Activated CD4-positive, alpha-beta T cell treated with anti-CD3 and anti-CD28 coated beads, Interleukin-2, amount 50 U/mL, for 24 hours (primary cell): Measurements from ENCODE around the gene GRIN2D.

ENCODE experiments used
- DNase-seq, 2 donors: peaks; one replicate each; pipeline ENCODE4 v3.0.0-alpha.2; 2020; ENCODE audit warnings: low read depth in 1 of 2, low spot score in 1 of 2

The GRIN2D gene

GRCh38 chr19:48393559-48394330, at the start of gene GRIN2D:
GRIN2D (plus strand) TSS chr19:48393668; CDS start chr19:48398393, 4,725 bp downstream.
- DNase-seq: no peak

DNA sequence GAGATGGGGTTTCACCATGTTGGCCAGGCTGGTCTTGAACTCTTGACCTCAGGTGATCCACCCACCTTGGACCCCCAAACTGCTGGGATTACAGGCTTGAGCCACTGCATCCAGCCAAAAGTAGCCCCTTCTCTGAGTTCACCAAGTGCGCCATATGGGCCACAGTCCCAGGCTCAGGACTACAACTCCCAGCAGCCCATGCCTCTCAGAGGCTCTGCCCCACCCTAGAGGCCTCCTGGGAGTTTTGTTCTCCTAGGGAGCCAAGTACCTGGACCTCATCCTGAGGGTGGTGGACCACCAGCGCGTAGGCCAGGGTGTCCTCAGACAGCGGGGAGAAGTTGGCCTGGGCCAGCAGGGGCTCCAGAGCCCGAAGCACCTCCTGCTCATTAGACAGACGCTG, 48.6 kb upstream of the GRIN2D start:
- no peak for DNase-seq

DNA sequence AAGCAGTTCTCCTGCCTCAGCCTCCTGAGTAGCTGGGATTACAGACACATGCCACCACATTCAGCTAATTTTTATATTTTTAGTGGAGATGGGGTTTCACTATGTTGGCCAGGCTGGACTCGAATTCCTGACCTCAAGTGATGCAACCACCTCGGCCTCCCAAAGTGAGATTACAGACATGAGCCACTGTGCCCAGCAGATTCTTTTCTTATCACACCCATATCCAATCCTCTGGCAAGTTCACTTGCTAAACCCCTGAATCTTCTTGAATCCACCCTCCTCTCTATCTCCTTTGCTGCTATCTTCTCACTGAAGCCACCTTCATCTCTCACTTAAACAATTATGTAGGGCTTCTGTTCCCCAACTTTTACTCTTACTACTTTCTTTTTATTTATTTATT, 47.3 kb upstream of the GRIN2D start:
- DNase-seq: no peak

DNA sequence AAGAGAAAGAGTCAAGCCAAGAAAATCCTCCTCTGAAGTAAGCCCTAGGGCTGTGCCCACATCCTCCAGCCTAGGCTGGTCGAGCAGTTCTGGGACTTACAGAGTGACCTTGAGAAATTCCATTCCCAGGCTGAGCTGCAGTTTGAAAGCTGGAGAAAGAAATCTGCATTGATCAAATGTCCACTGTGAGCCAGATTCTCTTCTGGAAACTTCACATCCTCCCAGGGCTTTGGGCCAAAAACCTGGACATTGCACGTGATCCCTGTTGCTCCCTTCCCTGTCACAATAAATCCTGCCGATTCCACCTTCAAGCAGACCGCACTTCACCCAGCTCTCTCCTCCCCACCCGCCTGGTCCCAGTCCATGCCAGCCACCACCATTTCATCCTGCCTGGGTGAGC, 45.4 kb upstream of the GRIN2D start:
- DNase-seq: no peak

DNA sequence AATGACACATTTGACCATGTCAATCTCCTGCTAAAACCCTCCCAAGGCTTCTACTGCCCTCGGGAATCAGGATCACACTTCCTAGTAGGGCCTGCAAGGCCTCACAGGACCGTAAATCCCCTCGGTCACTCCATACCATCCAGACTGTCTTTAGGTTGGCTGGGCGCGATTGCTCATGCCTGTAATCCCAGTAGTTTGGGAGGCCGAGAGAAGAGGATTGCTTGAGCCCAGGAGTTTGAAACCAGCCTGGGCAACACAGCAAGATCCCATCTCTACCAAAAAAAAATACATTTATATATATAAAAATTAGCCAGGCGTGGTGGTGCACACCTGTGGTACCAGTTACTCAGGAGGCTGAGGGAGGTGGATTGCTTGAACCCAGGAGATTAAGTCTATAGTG, 44.7 kb upstream of the GRIN2D start:
- DNase-seq: no peak

GRCh38 chr19:48350856-48351255, 42.6 kb upstream of the GRIN2D start:
- DNase-seq: no peak

DNA sequence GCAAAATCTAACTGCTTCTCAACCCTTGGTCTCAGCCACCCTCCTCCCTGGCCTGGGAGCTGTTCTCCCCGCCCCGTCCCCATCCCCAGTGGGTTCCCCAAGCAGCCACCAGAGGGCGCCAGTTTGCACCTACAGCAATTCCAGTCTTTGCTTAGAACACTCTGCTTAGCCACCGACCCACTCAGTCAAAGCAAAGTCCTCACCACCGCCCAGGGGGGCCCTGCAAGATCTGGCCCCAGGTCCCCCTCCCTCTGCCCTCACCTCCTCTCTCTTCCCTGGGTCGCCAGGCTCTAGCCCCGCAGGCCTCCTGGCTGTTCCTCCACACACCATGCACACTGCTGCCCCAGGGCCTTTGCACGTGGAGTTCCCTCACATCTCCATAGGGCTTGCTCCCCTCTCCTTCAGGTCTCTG, 42.1 kb upstream of the GRIN2D start:
- peak; percentile 75 to 81 for DNase-seq

DNA sequence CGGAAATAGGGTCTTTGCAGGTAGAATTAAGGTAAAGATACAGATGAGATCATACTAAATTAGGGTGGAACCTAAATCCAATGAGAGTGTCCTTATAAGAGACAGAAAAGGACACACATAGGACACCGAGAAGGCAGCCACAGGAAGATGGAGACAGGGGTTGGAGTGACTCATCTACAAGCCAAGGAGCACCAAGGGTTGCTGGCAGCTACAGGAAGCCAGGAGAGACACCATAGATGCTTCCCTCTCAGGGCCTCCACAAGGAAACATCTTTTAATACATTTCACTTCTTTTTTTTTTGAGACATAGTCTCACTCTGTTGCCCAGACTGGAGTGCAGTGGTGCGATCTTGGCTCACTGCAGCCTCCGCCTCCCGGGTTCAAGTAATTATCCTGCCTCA, 39.8 kb upstream of the GRIN2D start:
- no peak for DNase-seq

DNA sequence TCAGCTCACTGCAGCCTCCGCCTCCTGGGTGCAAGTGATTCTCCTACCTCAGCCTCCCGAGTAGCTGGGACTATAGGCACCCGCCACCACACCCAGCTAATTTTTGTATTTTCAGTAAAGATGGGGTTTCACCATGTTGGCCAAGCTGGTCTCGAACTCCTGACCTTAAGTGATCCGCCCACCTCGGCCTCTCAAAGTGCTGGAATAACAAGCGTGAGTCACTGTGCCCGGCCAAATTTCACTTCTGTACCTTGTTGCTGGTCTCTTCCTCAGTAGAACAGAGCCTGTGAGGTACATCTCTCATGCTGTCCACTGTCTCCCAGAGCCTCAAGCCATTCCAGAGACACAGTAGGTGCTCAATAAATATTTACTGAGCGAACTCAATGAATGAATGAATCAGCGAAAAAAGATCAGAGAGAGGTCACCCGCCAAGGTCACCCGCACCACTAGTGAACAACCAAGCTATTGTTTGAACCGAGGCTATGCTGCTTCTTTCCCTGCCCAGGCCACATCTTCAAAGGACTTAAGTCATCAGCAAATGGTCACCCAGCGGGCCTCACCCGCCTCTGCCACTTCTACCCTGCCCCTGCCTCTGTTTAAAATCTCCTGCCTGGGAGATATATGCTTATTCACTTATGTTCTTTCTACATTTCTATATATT, 39.0 kb upstream of the GRIN2D start:
- DNase-seq: no peak

DNA sequence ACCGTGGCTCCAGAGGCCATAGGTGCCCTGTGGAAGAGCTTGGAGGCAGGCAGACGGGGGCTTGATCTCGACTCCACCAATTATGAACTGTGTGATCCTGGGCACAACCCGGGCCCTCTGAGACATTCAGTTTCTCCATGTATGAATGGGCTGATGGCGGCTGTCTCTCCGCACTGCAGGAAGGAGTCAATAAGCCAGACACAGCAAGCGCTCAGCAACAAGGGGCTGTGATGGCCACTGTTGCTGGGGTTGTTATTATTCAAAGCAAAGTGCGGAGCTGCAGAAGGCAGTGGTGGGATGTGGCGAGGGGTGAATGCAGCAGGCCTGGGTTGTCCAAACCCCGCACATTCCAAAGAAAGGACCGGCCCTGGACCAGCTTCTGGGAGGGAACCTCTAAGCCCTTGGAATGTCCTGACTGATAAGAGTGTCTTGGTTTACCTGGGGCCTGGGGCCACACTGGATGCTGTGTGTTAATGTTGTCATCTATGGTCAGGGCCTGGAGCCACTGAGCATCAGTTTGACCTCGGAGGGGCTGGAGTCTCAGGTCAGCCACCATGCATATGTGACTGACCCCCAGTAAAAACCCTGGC, 38.0 kb upstream of the GRIN2D start:
- no peak for DNase-seq

GRCh38 chr19:48359123-48359522, 34.3 kb upstream of the GRIN2D start:
- DNase-seq: no peak

- DNase-seq: no peak
Measured at GRCh38 chr19:48361912-48362311, 31.6 kb upstream of the GRIN2D start.

DNA sequence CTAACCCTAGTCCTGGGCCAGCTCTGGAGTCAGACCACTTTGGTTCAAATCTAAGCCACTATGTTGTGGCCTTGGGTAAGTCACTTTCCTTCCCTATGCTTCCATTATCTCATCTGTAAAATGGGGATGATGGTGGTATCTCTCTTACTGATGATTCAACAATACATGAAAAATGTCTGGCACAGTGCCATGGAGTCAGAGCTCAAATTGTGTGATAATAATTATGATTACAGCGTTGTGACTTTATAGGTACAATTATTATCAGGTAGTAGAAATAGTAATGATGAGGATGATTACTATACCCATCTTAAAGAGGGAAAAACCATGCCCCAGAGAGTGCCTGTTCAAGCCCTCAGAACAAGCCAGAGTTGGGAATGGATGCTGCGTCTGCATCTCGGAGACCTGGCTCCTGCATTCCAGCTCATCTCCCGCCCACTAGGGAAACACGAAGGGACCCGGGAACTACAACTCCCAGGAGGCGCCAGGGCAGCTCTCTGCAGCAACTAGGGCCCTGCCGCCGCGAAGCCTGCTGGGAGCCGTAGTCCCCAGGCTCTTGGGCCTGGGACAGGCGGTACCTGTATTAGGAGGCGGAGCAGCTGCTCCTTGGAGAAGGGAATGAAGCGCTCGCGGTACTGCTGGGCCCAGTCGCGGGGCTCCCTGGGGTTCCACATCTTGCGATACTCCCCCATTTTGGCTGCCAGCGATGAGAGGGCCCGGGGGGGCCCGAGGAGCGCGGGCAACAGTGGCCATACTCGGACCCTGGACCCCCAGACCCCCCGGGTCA, 30.6 kb upstream of the GRIN2D start:
- DNase-seq: peak; percentile 61 to 85

GRCh38 chr19:48363500-48363809, 30.0 kb upstream of the GRIN2D start:
- no peak for DNase-seq

GRCh38 chr19:48363810-48364597, 29.5 kb upstream of the GRIN2D start, which contains the start of the genes SYNGR4 and TMEM143:
SYNGR4 (plus strand) TSS chr19:48364367; CDS start chr19:48365843, 1,476 bp downstream.
TMEM143 (minus strand) TSS chr19:48363940; CDS start chr19:48363920, 20 bp downstream.
- DNase-seq: peak; percentile 92 to 98

GRCh38 chr19:48364598-48365348, 28.7 kb upstream of the GRIN2D start:
- no peak for DNase-seq

- no peak for DNase-seq
Measured at GRCh38 chr19:48365602-48366001, 27.9 kb upstream of the GRIN2D start.

DNA sequence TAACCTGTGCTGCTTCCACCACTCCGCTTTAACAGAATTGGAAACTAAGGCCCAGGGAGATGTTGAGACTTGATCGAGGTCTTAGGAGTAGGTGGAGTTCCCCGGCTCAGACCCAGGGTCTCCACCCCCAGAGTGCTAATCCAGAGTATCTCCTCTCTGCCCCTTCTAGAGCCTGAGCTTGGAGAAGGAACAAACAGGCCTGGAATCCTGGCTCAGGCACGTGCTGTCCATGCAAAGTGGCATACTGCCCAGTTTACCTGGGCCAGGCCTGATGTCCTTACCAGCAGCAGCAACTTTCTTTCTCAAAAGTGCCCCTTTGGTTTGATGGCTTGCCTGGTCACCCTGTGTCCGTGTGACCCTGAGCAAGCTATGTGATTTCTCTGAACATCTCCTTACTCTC, 25.6 kb upstream of the GRIN2D start:
- no peak for DNase-seq

- no peak for DNase-seq
Measured at GRCh38 chr19:48368936-48369335, 24.5 kb upstream of the GRIN2D start.

- no peak for DNase-seq
Measured at GRCh38 chr19:48370955-48371354, 22.5 kb upstream of the GRIN2D start.
